IMR-90 (cell line): ENCODE results near the gene ZNF98. TPM values are rescaled to one million over a fixed set of nuclear protein-coding genes. Genes with fewer than 3 reads are reported as not detected.

Experiments used
- ATAC-seq: fragments of 200-7000 bp; cut with Tn5 transposase; 2 replicates; pipeline ENCODE4 v1.9.1; 2020; ENCODE audit warnings: low read depth, mild to moderate bottlenecking, moderate library complexity
- BruUV-seq: library from RNA; stranded (reverse); fragments of 400-500 nt; replicated peaks from 2 replicates; lab custom pipeline; 2021; lab: Mats Ljungman, UMichigan
- CTCF ChIA-PET: fragments of 300-600 bp; formaldehyde crosslinking; extraction: SDS; loops from one replicate; lab custom pipeline; 2021; ENCODE audit warnings: antibody characterized with exemption; lab: Yijun Ruan, JAX
- POLR2A ChIA-PET: fragments of 300-600 bp; sonication (Branson Sonifier 250); formaldehyde crosslinking; loops from one replicate; lab custom pipeline; 2022; ENCODE audit warnings: antibody characterized with exemption; ENCODE audit not compliant: unreplicated experiment; lab: Charles Lee
- DNase-seq: peaks from one replicate; pipeline ENCODE4 v3.0.0; 2013
- H2AFZ ChIP-seq: replicated peaks from 2 replicates; pipeline ENCODE3; 2013; ENCODE audit warnings: low read length, mild to moderate bottlenecking; ENCODE audit not compliant: poor library complexity
- H2AK5ac ChIP-seq: 2 replicates; pipeline ENCODE4 v1.6.1; 2013; ENCODE audit warnings: low read depth, low read length, inconsistent platforms
- H2AK9ac ChIP-seq: replicated peaks from 2 replicates; pipeline ENCODE3; 2013; ENCODE audit warnings: mild to moderate bottlenecking, low read depth, low read length, moderate library complexity; ENCODE audit not compliant: poor library complexity
- H2BK120ac ChIP-seq: 2 replicates; pipeline ENCODE4 v1.6.1; 2013; ENCODE audit warnings: low read depth, low read length, inconsistent platforms
- H2BK15ac ChIP-seq: 3 replicates; pipeline ENCODE4 v1.6.1; 2013; ENCODE audit warnings: low read depth, low read length, inconsistent platforms
- H2BK20ac ChIP-seq: 2 replicates; pipeline ENCODE4 v1.6.1; 2013; ENCODE audit warnings: low read depth, mild to moderate bottlenecking, inconsistent platforms, low read length, moderate library complexity
- H2BK5ac ChIP-seq: 2 replicates; pipeline ENCODE4 v1.6.1; 2013; ENCODE audit warnings: mild to moderate bottlenecking, low read depth, low read length, inconsistent platforms; ENCODE audit not compliant: poor library complexity, severe bottlenecking
- H3K14ac ChIP-seq: replicated peaks from 2 replicates; pipeline ENCODE4 v1.6.1; 2013; ENCODE audit warnings: low read depth, low read length, inconsistent platforms
- H3K18ac ChIP-seq: 2 replicates; pipeline ENCODE4 v1.6.1; 2013; ENCODE audit warnings: low read depth, low read length, control low read depth
- H3K23ac ChIP-seq: 2 replicates; pipeline ENCODE4 v1.6.1; 2013; ENCODE audit warnings: low read depth, low read length, inconsistent platforms
- H3K27ac ChIP-seq: 2 replicates; pipeline ENCODE4 v1.5.1; 2013; ENCODE audit warnings: mild to moderate bottlenecking, control low read depth, low read length; ENCODE audit not compliant: insufficient read depth
- H3K27me3 ChIP-seq: 2 replicates; pipeline ENCODE4 v1.6.1; 2013; ENCODE audit warnings: low read length; ENCODE audit not compliant: control insufficient read depth, insufficient read depth
- H3K36me3 ChIP-seq: 2 replicates; pipeline ENCODE4 v1.6.1; 2013; ENCODE audit warnings: low read length, mixed read lengths; ENCODE audit not compliant: control insufficient read depth, insufficient read depth
- H3K4ac ChIP-seq: 2 replicates; pipeline ENCODE4 v1.6.1; 2013; ENCODE audit warnings: low read depth, low read length, inconsistent platforms
- H3K4me1 ChIP-seq: 2 replicates; pipeline ENCODE4 v1.6.1; 2013; ENCODE audit warnings: low read length, mixed read lengths; ENCODE audit not compliant: control insufficient read depth, insufficient read depth
- H3K4me2 ChIP-seq: 2 replicates; pipeline ENCODE4 v1.6.1; 2013; ENCODE audit warnings: low read depth, mild to moderate bottlenecking, control low read depth, low read length, moderate library complexity
- H3K4me3 ChIP-seq: 2 replicates; pipeline ENCODE4 v1.5.1; 2013; ENCODE audit warnings: low read depth, mild to moderate bottlenecking, control low read depth, low read length, moderate library complexity; ENCODE audit not compliant: insufficient read depth
- H3K56ac ChIP-seq: 2 replicates; pipeline ENCODE4 v1.6.1; 2013; ENCODE audit warnings: low read length, inconsistent platforms; ENCODE audit not compliant: insufficient read depth; ENCODE audit errors: extremely low read depth
- H3K79me1 ChIP-seq, 2 experiments: 2 replicates each; pipeline ENCODE4 v1.6.1; 2013; ENCODE audit warnings: low read length in 2 of 2, inconsistent platforms in 1 of 2, low read depth in 1 of 2
- H3K9ac ChIP-seq: 2 replicates; pipeline ENCODE4 v1.6.1; 2013; ENCODE audit warnings: low read depth, low read length, control low read depth
- H3K9me1 ChIP-seq: 2 replicates; pipeline ENCODE4 v1.6.1; 2013; ENCODE audit warnings: low read length, inconsistent platforms; ENCODE audit not compliant: insufficient read depth
- H3K9me3 ChIP-seq: 2 replicates; pipeline ENCODE4 v1.6.1; 2013; ENCODE audit warnings: low read length; ENCODE audit not compliant: control insufficient read depth, insufficient read depth
- H4K20me1 ChIP-seq: 2 replicates; pipeline ENCODE4 v1.6.1; 2013; ENCODE audit warnings: low read length, inconsistent platforms; ENCODE audit not compliant: insufficient read depth
- H4K5ac ChIP-seq: 2 replicates; pipeline ENCODE4 v1.6.1; 2013; ENCODE audit warnings: mild to moderate bottlenecking, low read depth, low read length, control low read depth
- H4K8ac ChIP-seq, 2 experiments: 2 replicates each; pipeline ENCODE4 v1.6.1; 2013; ENCODE audit warnings: low read depth in 2 of 2, low read length in 2 of 2, control low read depth in 1 of 2, inconsistent platforms in 1 of 2
- H4K91ac ChIP-seq: 2 replicates; pipeline ENCODE4 v1.6.1; 2013; ENCODE audit warnings: low read depth, low read length, inconsistent platforms; ENCODE audit not compliant: insufficient read depth
- BHLHE40 ChIP-seq: fragments of 150-350 bp; IDR thresholded peaks from 2 replicates; pipeline ENCODE4 v1.6.1; 2016; ENCODE audit warnings: mild to moderate bottlenecking, low read depth, low read length
- CEBPB ChIP-seq: IDR thresholded peaks from 2 replicates; pipeline ENCODE4 v1.6.1; 2012; ENCODE audit warnings: low read depth, low read length, improper control_type of control experiment
- CHD1 ChIP-seq: IDR thresholded peaks from 2 replicates; pipeline ENCODE4 v1.6.1; 2012; ENCODE audit warnings: low read depth, low read length, improper control_type of control experiment
- FOS ChIP-seq: fragments of 150-350 bp; IDR thresholded peaks from 2 replicates; pipeline ENCODE4 v1.6.1; 2016; ENCODE audit warnings: low read depth, low read length
- MAFK ChIP-seq: IDR thresholded peaks from 2 replicates; pipeline ENCODE4 v1.6.1; 2012; ENCODE audit warnings: low read depth, low read length, improper control_type of control experiment
- MAZ ChIP-seq: IDR thresholded peaks from 2 replicates; pipeline ENCODE4 v1.6.1; 2012; ENCODE audit warnings: low read depth, mild to moderate bottlenecking, low read length, improper control_type of control experiment, moderate library complexity, borderline replicate concordance
- MXI1 ChIP-seq: IDR thresholded peaks from 2 replicates; pipeline ENCODE4 v1.6.1; 2012; ENCODE audit warnings: low read depth, mild to moderate bottlenecking, low read length, moderate library complexity, borderline replicate concordance
- NFE2L2 ChIP-seq: fragments of 150-350 bp; IDR thresholded peaks from 2 replicates; pipeline ENCODE4 v1.6.1; 2016; ENCODE audit warnings: low read depth, mild to moderate bottlenecking, low read length
- POLR2A ChIP-seq: IDR thresholded peaks from 2 replicates; pipeline ENCODE4 v1.6.1; 2012; ENCODE audit warnings: mild to moderate bottlenecking, low read depth, low read length
- RAD21 ChIP-seq: IDR thresholded peaks from 2 replicates; pipeline ENCODE4 v1.6.1; 2012; ENCODE audit warnings: low read length, improper control_type of control experiment
- RCOR1 ChIP-seq: IDR thresholded peaks from 2 replicates; pipeline ENCODE4 v1.6.1; 2012; ENCODE audit warnings: mild to moderate bottlenecking, low read length, improper control_type of control experiment; ENCODE audit not compliant: insufficient replicate concordance
- RFX5 ChIP-seq: IDR thresholded peaks from 2 replicates; pipeline ENCODE4 v1.8.0; 2012; ENCODE audit warnings: low read depth, mild to moderate bottlenecking, low read length, moderate library complexity
- SMC3 ChIP-seq: fragments of 150-350 bp; IDR thresholded peaks from 2 replicates; pipeline ENCODE4 v1.6.1; 2016; ENCODE audit warnings: low read depth, mild to moderate bottlenecking, antibody characterized with exemption, low read length, moderate library complexity
- WGBS, 2 experiments: methylation state at CpG; one replicate each; pipeline versions ENCODE4 v1.1.5 to v1.1.7; 2013; ENCODE audit warnings: missing lambda C conversion rate in 2 of 2; ENCODE audit not compliant: insufficient read length in 1 of 2; ENCODE audit errors: extremely low coverage in 2 of 2; 5-methylcytosine and 5-hydroxymethylcytosine counted together
- dilution Hi-C: fragments of 300-500 bp; cut with HindIII; formaldehyde crosslinking; loops from one replicate; pipeline ENCODE4 v1.14.3; 2018; ENCODE audit warnings: low sequenced_read_pairs; ENCODE audit not compliant: unreplicated experiment
- in situ Hi-C: fragments of 300-500 bp; cut with MboI; formaldehyde crosslinking; loops from 3 replicates; pipeline ENCODE4 v1.14.3; 2019; ENCODE audit warnings: low sequenced_read_pairs, inconsistent platforms, mixed read lengths
- intact Hi-C: fragments of 100-400 bp; cut with micrococcal nuclease; formaldehyde crosslinking; loops from 2 replicates; pipeline ENCODE4 v1.10.0; 2022
- polyA plus RNA-seq, 3 experiments: library from polyadenylated mRNA; depleted of rRNA; stranded (reverse); fragments of >200 nt; gene quantifications; 2 replicates each; pipeline ENCODE4 v1.2.3, GENCODE V29; 2012; ENCODE audit warnings: low replicate concordance in 1 of 3
- total RNA-seq: library from RNA; depleted of rRNA; stranded (reverse); fragments of >200 nt; gene quantifications from 2 replicates; pipeline ENCODE4 v1.2.3, GENCODE V29; 2012
- TF ChIP-seq, protein P1 (sequence below): fragments of 150-350 bp; IDR thresholded peaks from 2 replicates; pipeline ENCODE4 v1.6.1; 2017; ENCODE audit warnings: mild to moderate bottlenecking, antibody characterized with exemption, low read length, low read depth
- TF ChIP-seq, protein P2 (sequence below): fragments of 150-350 bp; IDR thresholded peaks from 2 replicates; pipeline ENCODE4 v1.6.1; 2016; ENCODE audit warnings: low read depth, mild to moderate bottlenecking, low read length, moderate library complexity, borderline replicate concordance

Gene ZNF98
- total and polyA plus RNA-seq, 2 of the 4 experiments (the other 2 are of a cell fraction) = not detected

DNA sequence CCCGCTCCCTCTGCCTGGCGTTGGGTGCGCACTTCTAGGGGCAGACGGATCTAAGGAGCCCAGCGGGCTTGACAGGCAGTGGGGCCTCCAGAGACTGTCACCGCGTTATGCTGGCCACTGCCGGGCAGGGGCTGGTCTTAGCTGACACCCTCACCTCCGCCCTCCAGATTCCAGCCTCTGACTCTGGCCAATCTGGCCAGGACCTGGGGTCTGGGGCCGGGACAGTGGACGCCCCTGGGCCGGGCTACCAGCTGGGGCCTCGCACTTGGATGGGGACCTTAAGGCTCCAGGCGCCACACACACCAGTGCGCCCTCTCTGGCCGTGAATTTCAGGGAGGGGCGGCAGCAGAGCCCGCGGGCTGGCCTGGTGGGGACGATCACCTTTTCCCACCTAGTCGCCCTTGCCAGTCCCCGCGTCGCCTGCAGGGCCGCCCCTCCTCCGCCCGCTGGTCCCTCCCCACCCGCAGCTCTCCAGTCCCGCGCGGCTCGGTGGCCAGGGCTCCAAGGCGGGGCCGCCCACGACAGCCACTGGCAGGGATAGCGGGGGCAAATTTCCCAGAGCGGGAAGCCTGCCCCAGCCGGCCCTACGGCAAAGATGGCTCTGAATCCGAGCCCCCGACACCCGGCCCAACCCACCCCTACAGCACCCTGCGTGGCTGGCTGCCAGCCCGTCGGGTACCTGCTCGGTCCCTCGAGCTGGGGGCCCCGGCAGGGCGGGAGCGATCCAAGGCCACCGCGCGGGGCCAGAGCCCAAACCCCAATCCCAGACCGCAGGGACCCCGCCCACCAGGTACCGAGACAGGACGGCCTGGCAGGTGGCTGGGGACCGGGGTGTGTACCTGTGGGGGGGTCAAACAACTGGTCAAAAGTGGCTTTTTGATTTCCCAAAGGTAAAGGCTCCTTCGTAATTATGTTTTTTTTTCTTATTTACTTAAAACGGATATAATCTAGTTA, 6.1 kb upstream of the ZNF98 start:
- Histone ChIP-seq H2BK20ac (no peak overlapping the region), H3K27ac (no peak overlapping the region), H3K23ac (no peak overlapping the region), H2BK15ac (no peak overlapping the region), H2AK9ac (no peak overlapping the region), H2AFZ (no peak overlapping the region), H3K27me3 (no peaks in the 10 kb centered on the region), H2BK5ac (no peak overlapping the region), H3K14ac (no peak overlapping the region), H3K36me3 (no peaks in the 10 kb centered on the region), H2AK5ac (no peak overlapping the region), H3K4me1 (no peaks in the 10 kb centered on the region), H3K4ac (no peak overlapping the region), H3K79me1 (no peaks in the 10 kb centered on the region), H4K5ac (no peak overlapping the region), H3K9me1 (no peaks in the 10 kb centered on the region), H3K18ac (no peak overlapping the region), H3K9me3 (peaks cover 29% of the 10 kb centered on the region), H4K91ac (no peak overlapping the region), H4K20me1 (no peaks in the 10 kb centered on the region), H4K8ac (no peak overlapping the region), H3K4me3 (no peak overlapping the region), H3K4me2 (no peak overlapping the region), H3K56ac (no peak overlapping the region), H3K9ac (no peak overlapping the region), H2BK120ac (no peak overlapping the region)
- ChIA-PET CTCF (no interaction called here), POLR2A (no interaction called here)
- dilution Hi-C loops = no loop called here
- DNase-seq (no peak), ATAC-seq (no peak)
- intact Hi-C loops = no loop called here
- in situ Hi-C loops = no loop called here
- BruUV-seq = no TSS peak
- 0% methylated on average over 9 of the region's 60 CpGs; no CpG with 5 or more reads in 1 of the 2 experiments for WGBS, 2 experiments
- no peak for TF ChIP-seq CHD1
- no peak for TF ChIP-seq SMC3
- no peak for TF ChIP-seq RFX5
- TF ChIP-seq BHLHE40 = no peak
- no peak for TF ChIP-seq CEBPB
- TF ChIP-seq, protein P1, sequence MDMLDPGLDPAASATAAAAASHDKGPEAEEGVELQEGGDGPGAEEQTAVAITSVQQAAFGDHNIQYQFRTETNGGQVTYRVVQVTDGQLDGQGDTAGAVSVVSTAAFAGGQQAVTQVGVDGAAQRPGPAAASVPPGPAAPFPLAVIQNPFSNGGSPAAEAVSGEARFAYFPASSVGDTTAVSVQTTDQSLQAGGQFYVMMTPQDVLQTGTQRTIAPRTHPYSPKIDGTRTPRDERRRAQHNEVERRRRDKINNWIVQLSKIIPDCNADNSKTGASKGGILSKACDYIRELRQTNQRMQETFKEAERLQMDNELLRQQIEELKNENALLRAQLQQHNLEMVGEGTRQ = no peak
- TF ChIP-seq MAFK = no peak
- TF ChIP-seq MAZ = no peak
- no peak for TF ChIP-seq POLR2A
- TF ChIP-seq, protein P2, sequence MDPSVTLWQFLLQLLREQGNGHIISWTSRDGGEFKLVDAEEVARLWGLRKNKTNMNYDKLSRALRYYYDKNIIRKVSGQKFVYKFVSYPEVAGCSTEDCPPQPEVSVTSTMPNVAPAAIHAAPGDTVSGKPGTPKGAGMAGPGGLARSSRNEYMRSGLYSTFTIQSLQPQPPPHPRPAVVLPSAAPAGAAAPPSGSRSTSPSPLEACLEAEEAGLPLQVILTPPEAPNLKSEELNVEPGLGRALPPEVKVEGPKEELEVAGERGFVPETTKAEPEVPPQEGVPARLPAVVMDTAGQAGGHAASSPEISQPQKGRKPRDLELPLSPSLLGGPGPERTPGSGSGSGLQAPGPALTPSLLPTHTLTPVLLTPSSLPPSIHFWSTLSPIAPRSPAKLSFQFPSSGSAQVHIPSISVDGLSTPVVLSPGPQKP = no peak
- TF ChIP-seq RAD21 = no peak
- TF ChIP-seq RCOR1 = no peak
- TF ChIP-seq MXI1 = no peak
- no peak for TF ChIP-seq FOS
- no peak for TF ChIP-seq NFE2L2
